HepG2 (cell line): ENCODE data around the gene SPATA25. TPM values are rescaled to one million over a fixed set of nuclear protein-coding genes. Genes with fewer than 3 reads are reported as not detected.

Experiments
- ARNTL ChIP-seq: sonication (generic); formaldehyde crosslinking; IDR thresholded peaks from 2 replicates; pipeline ENCODE4 v1.4.0; 2020; ENCODE audit warnings: mild to moderate bottlenecking, missing genetic modification reagents
- BRD4 ChIP-seq: sonication (generic); formaldehyde crosslinking; IDR thresholded peaks from 2 replicates; pipeline ENCODE4 v1.4.0; 2020; ENCODE audit warnings: missing genetic modification reagents
- BRF2 ChIP-seq: sonication (generic); formaldehyde crosslinking; IDR thresholded peaks from 2 replicates; pipeline ENCODE4 v1.8.1; 2022; ENCODE audit warnings: mild to moderate bottlenecking, missing genetic modification reagents
- DMAP1 ChIP-seq: IDR thresholded peaks from 2 replicates; pipeline ENCODE4 v1.6.1; 2016
- DR1 ChIP-seq: sonication (generic); formaldehyde crosslinking; IDR thresholded peaks from 2 replicates; pipeline ENCODE4 v1.8.0; 2021; ENCODE audit warnings: mild to moderate bottlenecking, missing genetic modification reagents, inconsistent platforms
- HNF1A ChIP-seq, 2 experiments: sonication (generic) in 1 of 2; formaldehyde crosslinking in 1 of 2; IDR thresholded peaks; 2 replicates each; pipeline versions ENCODE4 v1.4.0 to v1.6.1; 2016 to 2020; ENCODE audit warnings: borderline replicate concordance in 1 of 2, low read depth in 1 of 2, mild to moderate bottlenecking in 1 of 2, missing genetic modification reagents in 1 of 2
- HOXD1 ChIP-seq: sonication (generic); formaldehyde crosslinking; IDR thresholded peaks from 2 replicates; pipeline ENCODE4 v1.5.0; 2020; ENCODE audit warnings: missing genetic modification reagents
- KDM6A ChIP-seq: IDR thresholded peaks from 2 replicates; pipeline ENCODE4 v1.6.1; 2016; ENCODE audit warnings: low read depth
- MTERF4 ChIP-seq: sonication (generic); formaldehyde crosslinking; IDR thresholded peaks from 2 replicates; pipeline ENCODE4 v1.8.0; 2023; ENCODE audit warnings: mild to moderate bottlenecking, missing genetic modification reagents
- MXD1 ChIP-seq: sonication (generic); formaldehyde crosslinking; IDR thresholded peaks from 2 replicates; pipeline ENCODE4 v1.4.0; 2020; ENCODE audit warnings: mild to moderate bottlenecking, missing genetic modification reagents
- MYC ChIP-seq: sonication (generic); formaldehyde crosslinking; IDR thresholded peaks from 2 replicates; pipeline ENCODE4 v1.9.0; 2021; ENCODE audit warnings: missing genetic modification reagents, borderline replicate concordance
- RFXANK ChIP-seq: IDR thresholded peaks from 2 replicates; pipeline ENCODE4 v1.6.1; 2016
- SIN3B ChIP-seq: fragments of 150-350 bp; IDR thresholded peaks from 2 replicates; pipeline ENCODE4 v1.6.1; 2014; ENCODE audit warnings: low read length
- ZBTB2 ChIP-seq: sonication (generic); formaldehyde crosslinking; IDR thresholded peaks from 2 replicates; pipeline ENCODE4 v1.8.0; 2022; ENCODE audit warnings: low read depth, missing genetic modification reagents
- ZBTB46 ChIP-seq: sonication (generic); formaldehyde crosslinking; IDR thresholded peaks from 2 replicates; pipeline ENCODE4 v1.4.0; 2020; ENCODE audit warnings: mild to moderate bottlenecking, missing genetic modification reagents, borderline replicate concordance
- ZNF251 ChIP-seq: sonication (generic); formaldehyde crosslinking; IDR thresholded peaks from 2 replicates; pipeline ENCODE4 v1.9.0; 2021; ENCODE audit warnings: mild to moderate bottlenecking, missing genetic modification reagents
- ZNF556 ChIP-seq: sonication (generic); formaldehyde crosslinking; IDR thresholded peaks from 2 replicates; pipeline ENCODE4 v1.4.0; 2020; ENCODE audit warnings: mild to moderate bottlenecking, missing genetic modification reagents, borderline replicate concordance
- polyA plus RNA-seq, 8 experiments: library from polyadenylated mRNA; depleted of rRNA in 3 of 8; stranded (reverse) in 7 of 8; unstranded in 1 of 8; fragments of >200 nt; fragmentation: Illumina TruSeq in 4 of 8; extraction: Trizol in 4 of 8; gene quantifications; 2 replicates each; pipeline versions ENCODE4 v1.2.1 to v1.2.3, GENCODE V29; 2011 to 2016; ENCODE audit warnings: low read depth in 4 of 8, missing spikeins in 1 of 8, mixed read lengths in 1 of 8; ENCODE audit not compliant: insufficient read depth in 1 of 8
- total RNA-seq, 5 experiments: library from RNA; depleted of rRNA; stranded (reverse); fragments of >200 nt; fragmentation: Illumina TruSeq; extraction: Trizol; gene quantifications; 2 replicates each; pipeline ENCODE4 v1.2.3, GENCODE V29; 2016; ENCODE audit warnings: low read depth in 1 of 5

SPATA25 gene
- total and polyA plus RNA-seq, 2 of the 13 experiments (the other 11 are each of a cell fraction or from before 2014, with no cell fraction given), result 4.8 to 7.6 TPM

- TF ChIP-seq MTERF4 (CRISPR knock-in tag) (no peak), DR1 (CRISPR knock-in tag) (peak; percentile 75; the same call in 1 of the 2 replicates), BRD4 (CRISPR knock-in tag) (no peak), HOXD1 (CRISPR knock-in tag) (no peak), HNF1A (IDR thresholded peaks at IDR 0.05; ENCODE audit: low read depth) (no peak), HNF1A (CRISPR knock-in tag; IDR thresholded peaks at IDR 0.05; ENCODE audit: borderline replicate concordance) (peak; percentile 70), SIN3B (no peak), ARNTL (CRISPR knock-in tag) (peak; percentile 79), MXD1 (CRISPR knock-in tag) (peak; percentile 68; the same call in 1 of the 2 replicates), ZNF556 (CRISPR knock-in tag) (peak; percentile 87), ZBTB2 (CRISPR knock-in tag) (0 out of 2 replicates have a peak, but pooled peaks have one; percentile 37), KDM6A (CRISPR knock-in tag) (no peak), MYC (CRISPR knock-in tag) (peak; percentile 76; the same call in 1 of the 2 replicates), ZBTB46 (CRISPR knock-in tag) (0 out of 2 replicates have a peak, but pooled peaks have one; percentile 79), RFXANK (CRISPR knock-in tag) (no peak), BRF2 (CRISPR knock-in tag) (no peak), DMAP1 (CRISPR knock-in tag) (0 out of 2 replicates have a peak, but pooled peaks have one; percentile 16), ZNF251 (CRISPR knock-in tag) (peak; percentile 77)
Measured at GRCh38 chr20:45911486-45912343, 24.3 kb upstream of the SPATA25 start, which contains the start of gene PLTP (continued).
